Measurements from ENCODE around the gene COBL. TPM values are rescaled to one million over a fixed set of nuclear protein-coding genes. Genes with fewer than 3 reads are reported as not detected.

The COBL gene
- polyA plus RNA-seq, 3 donors = not detected

DNA sequence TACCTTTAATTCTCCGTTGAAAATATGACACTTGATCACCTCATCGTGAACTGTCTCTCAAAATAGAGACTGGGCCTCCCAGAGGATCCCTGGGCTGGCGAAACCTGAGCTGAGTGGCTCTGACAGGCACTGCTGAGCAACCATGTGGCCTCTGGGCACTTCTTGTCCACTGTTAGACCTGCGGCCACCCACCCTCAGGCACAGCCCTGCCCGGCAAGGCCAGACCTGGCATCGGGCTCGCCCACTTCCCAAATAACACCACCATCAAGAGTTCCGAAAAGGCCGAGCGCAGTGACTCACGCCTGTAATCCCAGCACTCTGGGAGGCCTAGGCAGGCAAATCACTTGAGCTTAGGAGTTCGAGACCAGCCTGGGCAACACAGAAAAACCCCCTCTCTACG, 82.5 kb downstream of the COBL start:
- Histone ChIP-seq H3K27me3 (ENCODE audit: control insufficient read depth in 2 of 2, insufficient read depth in 2 of 2, low read length in 2 of 2) (no peaks in the 10 kb centered on the region), H3K4me2 (replicated peaks; ENCODE audit: extremely low read depth, low read length, poor library complexity, severe bottlenecking) (no peak overlapping the region), H4K20me1 (ENCODE audit: insufficient read depth, low read length) (no peaks in the 10 kb centered on the region), H3K27ac (ENCODE audit: low read depth in 1 of 2, low read length in 2 of 2) (no peak overlapping the region), H3K79me2 (ENCODE audit: insufficient read depth, low read length) (no peaks in the 10 kb centered on the region), H3K36me3 (replicated peaks in 1 of 2; ENCODE audit: control insufficient read depth in 1 of 2, insufficient read depth in 2 of 2, low read length in 2 of 2) (no peaks in the 10 kb centered on the region), H3K9me3 (replicated peaks in 1 of 2; ENCODE audit: control insufficient read depth in 1 of 2, insufficient read depth in 1 of 2, low read length in 2 of 2) (no peaks in the 10 kb centered on the region), H3K9ac (ENCODE audit: insufficient read depth, low read length, poor library complexity, severe bottlenecking) (no peak overlapping the region), H3K4me1 (ENCODE audit: control insufficient read depth in 1 of 2, insufficient read depth in 2 of 2, low read length in 2 of 2) (no peaks in the 10 kb centered on the region), H3K4me3 (replicated peaks in 1 of 3; ENCODE audit: low read depth in 2 of 3, low read length in 3 of 3) (no peak overlapping the region), H2AFZ (ENCODE audit: insufficient read depth, low read depth, low read length, poor library complexity, severe bottlenecking) (no peak overlapping the region)
- Mint-ChIP-seq H3K9me3 (peaks cover 0 to 3% (median 0%) of the 10 kb centered on the region in 7 donors), H3K27ac (no peak overlapping the region), H3K4me3 (no peak overlapping the region), H3K4me1 (no peaks in the 10 kb centered on the region), H3K27me3 (ENCODE audit: low read depth in 3 of 3) (peaks cover 1 to 12% (median 2%) of the 10 kb centered on the region in 3 donors), H3K36me3 (no peaks in the 10 kb centered on the region)
- TF ChIP-seq, protein P1, sequence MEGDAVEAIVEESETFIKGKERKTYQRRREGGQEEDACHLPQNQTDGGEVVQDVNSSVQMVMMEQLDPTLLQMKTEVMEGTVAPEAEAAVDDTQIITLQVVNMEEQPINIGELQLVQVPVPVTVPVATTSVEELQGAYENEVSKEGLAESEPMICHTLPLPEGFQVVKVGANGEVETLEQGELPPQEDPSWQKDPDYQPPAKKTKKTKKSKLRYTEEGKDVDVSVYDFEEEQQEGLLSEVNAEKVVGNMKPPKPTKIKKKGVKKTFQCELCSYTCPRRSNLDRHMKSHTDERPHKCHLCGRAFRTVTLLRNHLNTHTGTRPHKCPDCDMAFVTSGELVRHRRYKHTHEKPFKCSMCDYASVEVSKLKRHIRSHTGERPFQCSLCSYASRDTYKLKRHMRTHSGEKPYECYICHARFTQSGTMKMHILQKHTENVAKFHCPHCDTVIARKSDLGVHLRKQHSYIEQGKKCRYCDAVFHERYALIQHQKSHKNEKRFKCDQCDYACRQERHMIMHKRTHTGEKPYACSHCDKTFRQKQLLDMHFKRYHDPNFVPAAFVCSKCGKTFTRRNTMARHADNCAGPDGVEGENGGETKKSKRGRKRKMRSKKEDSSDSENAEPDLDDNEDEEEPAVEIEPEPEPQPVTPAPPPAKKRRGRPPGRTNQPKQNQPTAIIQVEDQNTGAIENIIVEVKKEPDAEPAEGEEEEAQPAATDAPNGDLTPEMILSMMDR (IDR thresholded peaks at IDR 0.05) = no peak
- DNase-seq = no peak
- intact Hi-C loops (cut with micrococcal nuclease) = no loop called here
- 95% methylated on average over 11 of the region's 13 CpGs for WGBS (ENCODE audit: insufficient coverage)

DNA sequence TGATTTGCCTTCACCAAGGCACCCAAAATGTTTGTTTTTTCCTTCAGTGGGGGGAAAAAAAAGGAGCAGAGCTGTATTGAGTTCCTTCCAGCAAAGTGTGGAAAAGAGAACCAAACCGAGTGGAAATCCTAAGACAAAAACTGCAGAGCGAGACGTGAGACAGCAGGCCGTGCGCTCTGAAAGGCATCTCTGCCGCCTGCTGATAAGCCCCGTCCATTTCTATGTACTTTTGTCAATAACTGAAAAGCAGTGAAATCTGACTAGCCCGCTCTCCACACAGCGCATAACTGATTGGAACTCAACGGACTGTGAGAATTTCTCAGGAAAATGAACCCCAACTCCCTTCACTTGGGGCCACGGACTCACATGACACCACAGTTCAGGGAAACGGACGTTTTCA, 83.2 kb downstream of the COBL start:
- Histone ChIP-seq H3K4me2 (replicated peaks; ENCODE audit: extremely low read depth, low read length, poor library complexity, severe bottlenecking) (no peak overlapping the region), H3K9ac (ENCODE audit: insufficient read depth, low read length, poor library complexity, severe bottlenecking) (no peak overlapping the region), H3K27me3 (ENCODE audit: control insufficient read depth in 2 of 2, insufficient read depth in 2 of 2, low read length in 2 of 2) (no peaks in the 10 kb centered on the region), H2AFZ (ENCODE audit: insufficient read depth, low read depth, low read length, poor library complexity, severe bottlenecking) (no peak overlapping the region), H3K79me2 (ENCODE audit: insufficient read depth, low read length) (no peaks in the 10 kb centered on the region), H4K20me1 (ENCODE audit: insufficient read depth, low read length) (no peaks in the 10 kb centered on the region), H3K27ac (ENCODE audit: low read depth in 1 of 2, low read length in 2 of 2) (no peak overlapping the region), H3K4me1 (ENCODE audit: control insufficient read depth in 1 of 2, insufficient read depth in 2 of 2, low read length in 2 of 2) (no peaks in the 10 kb centered on the region), H3K4me3 (replicated peaks in 1 of 3; ENCODE audit: low read depth in 2 of 3, low read length in 3 of 3) (no peak overlapping the region), H3K9me3 (replicated peaks in 1 of 2; ENCODE audit: control insufficient read depth in 1 of 2, insufficient read depth in 1 of 2, low read length in 2 of 2) (no peaks in the 10 kb centered on the region), H3K36me3 (replicated peaks in 1 of 2; ENCODE audit: control insufficient read depth in 1 of 2, insufficient read depth in 2 of 2, low read length in 2 of 2) (no peaks in the 10 kb centered on the region)
- H3K4me1 Mint-ChIP-seq = no peaks in the 10 kb centered on the region
- peaks cover 1 to 12% (median 2%) of the 10 kb centered on the region in 3 donors for H3K27me3 Mint-ChIP-seq (ENCODE audit: low read depth in 3 of 3)
- H3K4me3 Mint-ChIP-seq = no peak overlapping the region
- no peak for DNase-seq
- H3K36me3 Mint-ChIP-seq = no peaks in the 10 kb centered on the region
- WGBS (ENCODE audit: insufficient coverage) = 91% methylated on average over 13 of the region's 13 CpGs
- intact Hi-C loops (cut with micrococcal nuclease) = no loop called here
- TF ChIP-seq, protein P1 (IDR thresholded peaks at IDR 0.05) = no peak
- peaks cover 0 to 3% (median 0%) of the 10 kb centered on the region in 7 donors for H3K9me3 Mint-ChIP-seq
- H3K27ac Mint-ChIP-seq = no peak overlapping the region

Measured in CD14-positive monocyte (primary cell).